Osteoblast (primary cell): ENCODE measurements around the gene SLC7A5. TPM values are rescaled to one million over a fixed set of nuclear protein-coding genes. Genes with fewer than 3 reads are reported as not detected.
"Not testable (repeated sequence)": the region's sequence is repeated elsewhere in the genome, so short reads cannot be mapped to it uniquely, and the experiment has no call there.

ENCODE experiments used
- DNase-seq: peaks from one replicate; pipeline ENCODE4 v3.0.0; 2011; ENCODE audit warnings: low spot score, mixed read lengths; ENCODE audit not compliant: insufficient read length; ENCODE audit errors: missing footprints
- H2AFZ ChIP-seq: 2 replicates; pipeline ENCODE4 v1.6.0; 2011; ENCODE audit warnings: mild to moderate bottlenecking, low read length
- H3K27ac ChIP-seq: 2 replicates; pipeline ENCODE4 v1.5.1; 2011; ENCODE audit warnings: mild to moderate bottlenecking, low read depth, low read length, moderate library complexity
- H3K27me3 ChIP-seq: 2 replicates; pipeline ENCODE4 v1.6.0; 2012; ENCODE audit warnings: mild to moderate bottlenecking, control low read depth, inconsistent platforms, low read length, moderate library complexity; ENCODE audit not compliant: insufficient read depth
- H3K36me3 ChIP-seq: 2 replicates; pipeline ENCODE4 v1.5.1; 2011; ENCODE audit warnings: mild to moderate bottlenecking, low read length, control low read depth, moderate library complexity; ENCODE audit not compliant: insufficient read depth
- H3K4me1 ChIP-seq: 2 replicates; pipeline ENCODE4 v1.5.1; 2011; ENCODE audit warnings: mild to moderate bottlenecking, low read length, control low read depth, moderate library complexity; ENCODE audit not compliant: insufficient read depth
- H3K4me2 ChIP-seq: 2 replicates; pipeline ENCODE4 v1.6.0; 2011; ENCODE audit warnings: mild to moderate bottlenecking, low read length; ENCODE audit not compliant: insufficient read depth
- H3K4me3 ChIP-seq: fragments of 200-600 bp; sonication (generic); 3 replicates; pipeline ENCODE4 v1.5.1; 2012; ENCODE audit warnings: mild to moderate bottlenecking, low read length, inconsistent platforms; ENCODE audit not compliant: insufficient read depth
- H3K79me2 ChIP-seq: 2 replicates; pipeline ENCODE4 v1.6.0; 2012; ENCODE audit warnings: mild to moderate bottlenecking, low read length, control low read depth, inconsistent platforms; ENCODE audit not compliant: insufficient read depth
- H3K9me3 ChIP-seq: 2 replicates; pipeline ENCODE4 v1.5.1; 2011; ENCODE audit warnings: low read depth, low read length, control low read depth
- H4K20me1 ChIP-seq: 2 replicates; pipeline ENCODE4 v1.6.0; 2012; ENCODE audit warnings: mild to moderate bottlenecking, low read length, control low read depth; ENCODE audit not compliant: insufficient read depth
- CTCF ChIP-seq: IDR thresholded peaks from 2 replicates; pipeline ENCODE4 v1.5.1; 2011; ENCODE audit warnings: mild to moderate bottlenecking, low read depth, low read length, moderate library complexity; ENCODE audit errors: extremely low read depth
- total RNA-seq: library from RNA; depleted of rRNA; stranded (reverse); fragments of >200 nt; gene quantifications from 2 replicates; pipeline ENCODE4 v1.2.3, GENCODE V29; 2012

The SLC7A5 gene
- total RNA-seq, 1 donor = 90.8 TPM

- no peaks in the 10 kb centered on the region for H3K79me2 ChIP-seq
- H2AFZ ChIP-seq = no peak overlapping the region
- no peak for TF ChIP-seq CTCF
- no peaks in the 10 kb centered on the region for H3K36me3 ChIP-seq
- H3K27me3 ChIP-seq = no peaks in the 10 kb centered on the region
- no peak for DNase-seq
- H4K20me1 ChIP-seq = no peaks in the 10 kb centered on the region
- H3K4me1 ChIP-seq = peaks cover 7% of the 10 kb centered on the region
- H3K4me3 ChIP-seq = no peak overlapping the region
- no peak overlapping the region for H3K27ac ChIP-seq
- no peak overlapping the region for H3K4me2 ChIP-seq
- H3K9me3 ChIP-seq = no peaks in the 10 kb centered on the region
Measured at GRCh38 chr16:87891764-87892163, 22.5 kb upstream of the SLC7A5 start.

- not testable (repeated sequence) for H3K4me3 ChIP-seq, H3K27ac ChIP-seq, H3K27me3 ChIP-seq, H2AFZ ChIP-seq, H4K20me1 ChIP-seq, DNase-seq, H3K9me3 ChIP-seq, H3K4me1 ChIP-seq, H3K4me2 ChIP-seq, H3K79me2 ChIP-seq, H3K36me3 ChIP-seq
Measured at GRCh38 chr16:87889762-87890161, 20.5 kb upstream of the SLC7A5 start.

- not testable (repeated sequence) for H4K20me1 ChIP-seq, H3K9me3 ChIP-seq, H3K4me3 ChIP-seq, H2AFZ ChIP-seq, H3K27me3 ChIP-seq, H3K4me2 ChIP-seq, H3K36me3 ChIP-seq, H3K79me2 ChIP-seq, H3K27ac ChIP-seq, DNase-seq, H3K4me1 ChIP-seq
Measured at GRCh38 chr16:87888346-87888745, 19.0 kb upstream of the SLC7A5 start.

- DNase-seq = not testable (repeated sequence)
Measured at GRCh38 chr16:87887931-87888330, 18.6 kb upstream of the SLC7A5 start.

GRCh38 chr16:87885371-87885967 is 16.2 kb upstream of the SLC7A5 start:
- not testable (repeated sequence) for H3K4me1 ChIP-seq, H2AFZ ChIP-seq, H3K36me3 ChIP-seq, H3K27me3 ChIP-seq, H3K4me3 ChIP-seq, H3K4me2 ChIP-seq, H3K27ac ChIP-seq, H3K9me3 ChIP-seq, DNase-seq, H3K79me2 ChIP-seq, H4K20me1 ChIP-seq

More at GRCh38 chr16:87887931-87888330, 18.6 kb upstream of the SLC7A5 start:
- H3K79me2 ChIP-seq, H4K20me1 ChIP-seq, H3K4me2 ChIP-seq, H3K9me3 ChIP-seq, H3K4me1 ChIP-seq, H2AFZ ChIP-seq, H3K27ac ChIP-seq, H3K27me3 ChIP-seq, H3K36me3 ChIP-seq, H3K4me3 ChIP-seq: not testable (repeated sequence)

GRCh38 chr16:87882436-87883019 is 13.2 kb upstream of the SLC7A5 start:
- Histone ChIP-seq H3K27me3 (peaks cover 6% of the 10 kb centered on the region), H3K4me2 (no peak overlapping the region), H3K4me1 (no peaks in the 10 kb centered on the region), H3K4me3 (no peak overlapping the region), H3K9me3 (no peaks in the 10 kb centered on the region), H3K79me2 (no peaks in the 10 kb centered on the region), H4K20me1 (no peaks in the 10 kb centered on the region), H3K27ac (no peak overlapping the region), H2AFZ (no peak overlapping the region), H3K36me3 (no peaks in the 10 kb centered on the region)
- TF ChIP-seq CTCF = no peak
- DNase-seq = no peak
